Lower leg skin (tissue), 4 donors: ENCODE measurements around the gene ZSCAN22. TPM values are rescaled to one million over a fixed set of nuclear protein-coding genes. Genes with fewer than 3 reads are reported as not detected.

Experiments
- DNase-seq, 2 donors: peaks; one replicate each; pipeline ENCODE4 v3.0.0-alpha.2; 2019; ENCODE audit warnings: low spot score in 2 of 2
- H3K4me3 ChIP-seq: fragments of 200-600 bp; sonication (generic); 2 replicates; pipeline ENCODE4 v1.5.1; 2017; ENCODE audit warnings: mild to moderate bottlenecking, low read depth; ENCODE audit not compliant: poor library complexity, severe bottlenecking
- POLR2A ChIP-seq, 2 donors: fragments of 450-650 bp; IDR thresholded peaks; one replicate each; pipeline ENCODE4 v1.6.1; 2016 to 2017; ENCODE audit warnings: antibody characterized with exemption in 2 of 2, mild to moderate bottlenecking in 1 of 2, moderate library complexity in 1 of 2
- WGBS, 2 donors: methylation state at CpG; one replicate each; pipeline ENCODE4 v1.1.5; 2018; 5-methylcytosine and 5-hydroxymethylcytosine counted together
- intact Hi-C: fragments of 100-400 bp; cut with DNase I; formaldehyde crosslinking; loops from one replicate; pipeline ENCODE4 v1.15.0; 2023; ENCODE audit warnings: low total_unique reads
- total RNA-seq, 4 donors: library from RNA; depleted of rRNA; stranded (reverse); fragments of >200 nt; gene quantifications; one replicate each; pipeline ENCODE4 v1.1.0, GENCODE V29; 2016
- TF ChIP-seq, protein P1 (sequence below), 3 donors: fragments of 450-650 bp; IDR thresholded peaks; one replicate each; pipeline ENCODE4 v1.5.1; 2016; ENCODE audit warnings: antibody characterized with exemption in 3 of 3, mild to moderate bottlenecking in 3 of 3, moderate library complexity in 2 of 3

The ZSCAN22 gene
- total RNA-seq, 4 donors from 2014 or later, result 4.8 to 7.7 (median 5.4) TPM

DNA sequence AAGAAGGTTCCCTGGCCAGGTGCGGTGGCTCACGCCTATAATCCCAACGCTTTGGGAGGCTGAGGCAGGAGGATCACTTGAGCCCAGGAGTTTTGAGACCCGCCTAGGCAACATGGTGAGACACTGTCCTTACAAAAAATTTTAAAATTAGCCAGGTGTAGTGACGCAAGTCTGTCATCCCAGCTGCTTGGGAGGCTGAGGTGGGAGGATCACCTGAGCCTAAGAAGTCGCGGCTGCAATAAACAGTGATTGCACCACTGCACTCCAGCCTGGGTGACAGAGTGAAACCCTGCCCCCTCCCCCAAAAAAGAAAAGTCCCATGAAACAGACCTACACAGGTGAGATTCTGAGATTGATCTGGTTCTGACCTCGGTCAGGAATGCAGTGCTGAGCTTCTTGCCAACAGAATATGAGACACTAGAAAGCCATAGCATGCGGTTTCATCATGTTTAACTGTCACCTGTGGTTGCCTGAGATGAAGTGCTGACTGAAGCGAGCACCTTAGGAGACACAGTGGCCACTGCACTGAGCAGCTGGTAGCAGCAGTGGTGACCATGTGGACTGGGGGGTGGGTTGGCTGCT lies 28.5 kb downstream of the ZSCAN22 start:
- no peak for DNase-seq
- H3K4me3 ChIP-seq, result no peak overlapping the region
- intact Hi-C loops, result no loop called here
- no peak for TF ChIP-seq POLR2A (IDR thresholded peaks at IDR 0.05)
- TF ChIP-seq, protein P1, sequence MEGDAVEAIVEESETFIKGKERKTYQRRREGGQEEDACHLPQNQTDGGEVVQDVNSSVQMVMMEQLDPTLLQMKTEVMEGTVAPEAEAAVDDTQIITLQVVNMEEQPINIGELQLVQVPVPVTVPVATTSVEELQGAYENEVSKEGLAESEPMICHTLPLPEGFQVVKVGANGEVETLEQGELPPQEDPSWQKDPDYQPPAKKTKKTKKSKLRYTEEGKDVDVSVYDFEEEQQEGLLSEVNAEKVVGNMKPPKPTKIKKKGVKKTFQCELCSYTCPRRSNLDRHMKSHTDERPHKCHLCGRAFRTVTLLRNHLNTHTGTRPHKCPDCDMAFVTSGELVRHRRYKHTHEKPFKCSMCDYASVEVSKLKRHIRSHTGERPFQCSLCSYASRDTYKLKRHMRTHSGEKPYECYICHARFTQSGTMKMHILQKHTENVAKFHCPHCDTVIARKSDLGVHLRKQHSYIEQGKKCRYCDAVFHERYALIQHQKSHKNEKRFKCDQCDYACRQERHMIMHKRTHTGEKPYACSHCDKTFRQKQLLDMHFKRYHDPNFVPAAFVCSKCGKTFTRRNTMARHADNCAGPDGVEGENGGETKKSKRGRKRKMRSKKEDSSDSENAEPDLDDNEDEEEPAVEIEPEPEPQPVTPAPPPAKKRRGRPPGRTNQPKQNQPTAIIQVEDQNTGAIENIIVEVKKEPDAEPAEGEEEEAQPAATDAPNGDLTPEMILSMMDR (IDR thresholded peaks at IDR 0.05), result no peak
- 92% methylated on average over 10 of the region's 10 CpGs for WGBS, 2 donors

DNA sequence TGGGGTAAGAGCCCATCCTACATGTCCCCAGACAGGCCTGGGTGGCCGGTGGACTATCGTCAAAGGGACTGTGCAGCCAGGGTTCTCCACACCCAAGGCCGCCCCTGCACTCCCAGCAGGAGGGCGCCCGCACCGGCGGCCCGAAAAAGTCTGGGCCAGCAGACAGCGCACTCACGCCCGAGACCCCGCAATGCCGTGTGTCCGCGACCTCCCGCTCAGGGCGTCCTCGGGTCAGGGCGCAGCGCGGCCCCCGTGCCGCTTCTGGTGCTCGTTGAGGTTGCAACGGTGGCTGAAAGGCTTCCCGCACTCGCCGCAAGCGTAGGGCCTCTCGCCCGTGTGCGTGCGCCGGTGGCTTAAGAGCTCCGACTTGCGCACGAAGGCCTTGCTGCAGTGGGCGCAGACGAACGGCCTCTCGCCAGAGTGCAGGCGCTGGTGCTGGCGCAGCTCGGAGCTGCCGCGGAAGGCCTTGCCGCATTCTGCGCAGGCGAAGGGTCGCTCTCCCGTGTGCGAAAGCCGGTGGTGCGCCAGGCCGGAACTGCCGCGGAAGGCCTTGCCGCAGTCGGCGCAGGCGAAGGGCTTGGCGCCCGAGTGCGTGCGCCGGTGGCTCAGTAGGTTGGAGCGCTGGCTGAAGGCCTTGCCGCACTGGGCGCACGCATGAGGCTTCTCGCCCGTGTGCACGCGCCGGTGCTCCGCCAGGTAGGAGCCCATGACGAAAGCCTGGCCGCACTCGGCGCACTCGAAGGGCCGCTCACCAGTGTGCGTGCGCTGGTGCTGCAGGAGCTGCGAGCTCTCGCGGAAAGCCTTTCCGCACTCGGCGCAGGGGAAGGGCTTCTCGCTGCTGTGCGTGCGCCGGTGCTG lies 29.3 kb downstream of the ZSCAN22 start:
- TF ChIP-seq, protein P1 (IDR thresholded peaks at IDR 0.05), result no peak
- TF ChIP-seq POLR2A (IDR thresholded peaks at IDR 0.05), result no peak
- no peak overlapping the region for H3K4me3 ChIP-seq
- intact Hi-C loops, result no loop called here
- 30 to 36% methylated on average over 21 to 63 of the region's 94 CpGs for WGBS, 2 donors
- no peak for DNase-seq

DNA sequence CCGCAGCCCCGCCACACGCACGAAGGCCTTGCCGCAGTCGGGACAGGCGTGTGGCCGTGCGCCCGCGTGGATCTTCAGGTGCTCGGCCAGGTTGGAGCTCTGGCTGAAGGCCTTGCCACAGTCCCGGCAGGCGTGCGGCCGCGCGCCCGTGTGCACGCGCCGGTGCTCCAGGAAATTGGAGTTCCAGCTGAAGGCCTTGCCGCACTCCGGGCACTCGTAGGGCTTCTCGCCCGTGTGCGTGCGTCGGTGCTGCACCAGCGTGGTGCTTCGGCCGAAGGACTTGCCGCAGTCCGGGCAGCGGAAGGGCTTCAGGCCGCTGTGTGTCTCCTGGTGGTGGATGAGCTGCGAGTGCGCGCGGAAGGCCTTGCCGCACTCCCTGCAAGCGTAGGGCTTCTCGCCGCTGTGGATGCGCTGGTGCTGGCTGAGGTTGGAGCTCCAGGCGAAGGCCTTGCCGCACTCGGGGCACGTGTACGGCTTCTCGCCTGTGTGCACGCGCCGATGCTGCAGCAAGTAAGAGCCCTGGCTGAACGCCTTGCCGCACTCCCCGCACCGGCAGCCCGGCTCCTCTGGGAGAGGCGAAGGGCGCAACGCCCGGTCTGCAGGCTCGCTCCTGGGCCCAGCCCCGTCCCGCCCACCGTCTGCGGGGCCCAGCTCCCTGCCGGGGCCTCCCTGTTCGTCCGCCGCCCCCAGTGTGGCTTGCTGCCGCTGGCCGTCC lies 30.1 kb downstream of the ZSCAN22 start:
- intact Hi-C loops, result no loop called here
- no peak for TF ChIP-seq POLR2A (IDR thresholded peaks at IDR 0.05)
- TF ChIP-seq, protein P1 (IDR thresholded peaks at IDR 0.05), result no peak
- no peak for DNase-seq
- H3K4me3 ChIP-seq, result no peak overlapping the region
- 54 to 57% methylated on average over 62 to 67 of the region's 75 CpGs for WGBS, 2 donors

DNA sequence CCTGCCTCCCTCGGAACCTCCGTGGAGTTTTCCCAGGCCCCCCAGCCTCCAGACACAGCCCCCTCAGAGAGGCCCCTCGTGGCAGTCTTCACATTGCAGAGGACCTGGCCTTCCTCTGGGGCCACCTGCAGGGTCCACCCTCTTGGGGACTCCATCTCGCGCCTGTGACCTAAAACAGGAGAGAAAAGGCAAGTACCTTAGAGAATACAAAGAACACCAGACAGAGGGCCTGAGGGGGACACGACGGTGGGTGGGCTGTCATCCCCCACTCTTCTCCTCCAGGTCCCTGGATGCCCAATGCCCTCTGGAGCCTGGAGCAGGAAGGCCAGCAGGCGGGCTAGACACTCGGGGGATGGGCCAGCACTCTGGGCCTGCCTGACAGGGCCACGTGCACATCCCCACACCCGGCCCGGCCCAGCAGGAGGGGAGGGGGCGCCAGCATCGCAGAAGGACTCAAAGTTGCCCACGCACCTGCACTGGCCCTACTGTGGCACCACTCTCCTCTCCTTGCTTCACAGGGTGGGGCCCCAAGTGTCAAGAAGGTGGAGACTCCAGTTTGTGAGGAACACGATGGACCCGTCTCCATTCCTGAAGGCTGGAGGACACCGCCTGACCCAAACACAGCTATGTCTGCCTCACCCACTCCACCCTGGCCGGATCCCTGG lies 30.8 kb downstream of the ZSCAN22 start:
- H3K4me3 ChIP-seq, result no peak overlapping the region
- intact Hi-C loops, result no loop called here
- DNase-seq, result no peak
- WGBS, 2 donors, result 71 to 88% methylated on average over 19 of the region's 19 CpGs
- TF ChIP-seq, protein P1 (IDR thresholded peaks at IDR 0.05), result no peak
- TF ChIP-seq POLR2A (IDR thresholded peaks at IDR 0.05), result no peak

DNA sequence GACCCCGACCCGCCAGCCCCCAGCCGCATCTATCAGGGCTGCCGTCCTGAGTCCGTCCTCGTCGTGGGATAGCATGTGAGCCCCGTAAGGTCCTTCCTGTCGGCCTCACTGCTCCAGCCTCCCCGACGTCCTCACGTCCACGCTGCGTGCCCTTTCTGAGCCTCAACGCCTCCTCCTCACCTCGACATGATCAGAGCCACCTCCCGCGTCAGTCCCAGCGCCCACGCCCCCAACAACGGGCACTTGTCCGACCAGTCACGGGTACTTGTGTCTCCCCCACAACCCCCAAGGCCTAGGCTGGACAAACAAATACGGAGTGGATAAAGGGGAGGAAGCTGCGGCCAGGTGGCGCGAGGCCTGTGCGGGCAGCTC lies 35.1 kb downstream of the ZSCAN22 start:
- intact Hi-C loops, result no loop called here
- peak in 1 of 2 donors; percentile 41 for DNase-seq
- 2 to 3% methylated on average over 28 of the region's 28 CpGs for WGBS, 2 donors

More for the DNA sequence above, 35.1 kb downstream of the ZSCAN22 start:
- TF ChIP-seq POLR2A (IDR thresholded peaks at IDR 0.05), result no peak
- TF ChIP-seq, protein P1 (IDR thresholded peaks at IDR 0.05), result no peak
- peak overlapping the region; percentile 72 for H3K4me3 ChIP-seq
